H1 (cell line): ENCODE data around the gene BTNL3. TPM values are rescaled to one million over a fixed set of nuclear protein-coding genes. Genes with fewer than 3 reads are reported as not detected.

Experiments used
- CTCF ChIA-PET: fragments of 300-600 bp; sonication (Branson Sonifier 250); formaldehyde crosslinking; loops from one replicate; lab custom pipeline; 2021; ENCODE audit not compliant: partially characterized antibody; lab: Charles Lee
- POLR2A ChIA-PET: fragments of 300-600 bp; sonication (Branson Sonifier 250); formaldehyde crosslinking; loops from one replicate; lab custom pipeline; 2021; ENCODE audit warnings: inconsistent platforms; ENCODE audit not compliant: partially characterized antibody; lab: Charles Lee
- DNase-seq, 2 experiments: peaks; one replicate each; pipeline versions ENCODE4 v3.0.0 to v3.0.0-alpha.2; 2010 to 2022; ENCODE audit warnings: low spot score in 2 of 2, low read depth in 1 of 2, mixed read lengths in 1 of 2
- FAIRE-seq: peaks from 2 replicates; lab custom pipeline; 2011; peaks lifted over from hg19 to GRCh38; lab: Jason Lieb, UNC
- H2AFZ ChIP-seq: 2 replicates; pipeline ENCODE4 v1.8.1; 2012; ENCODE audit warnings: low read length, inconsistent platforms
- H2AK5ac ChIP-seq: 2 replicates; pipeline ENCODE4 v1.6.1; 2013; ENCODE audit warnings: low read depth, low read length
- H2BK120ac ChIP-seq: replicated peaks from 2 replicates; pipeline ENCODE3; 2013; ENCODE audit warnings: low read depth, low read length, inconsistent platforms
- H2BK12ac ChIP-seq: 2 replicates; pipeline ENCODE4 v1.6.1; 2013; ENCODE audit warnings: low read depth, low read length
- H2BK15ac ChIP-seq: 2 replicates; pipeline ENCODE4 v1.6.1; 2013; ENCODE audit warnings: low read length
- H2BK20ac ChIP-seq: 2 replicates; pipeline ENCODE4 v1.6.1; 2013; ENCODE audit warnings: low read length
- H2BK5ac ChIP-seq: 2 replicates; pipeline ENCODE4 v1.6.1; 2013; ENCODE audit warnings: low read depth, low read length
- H3K14ac ChIP-seq: 2 replicates; pipeline ENCODE4 v1.6.1; 2013; ENCODE audit warnings: inconsistent platforms; ENCODE audit not compliant: insufficient read length
- H3K18ac ChIP-seq: 2 replicates; pipeline ENCODE4 v1.6.1; 2013; ENCODE audit warnings: low read length; ENCODE audit errors: extremely low read depth
- H3K23ac ChIP-seq: 2 replicates; pipeline ENCODE4 v1.6.1; 2013; ENCODE audit warnings: inconsistent platforms; ENCODE audit not compliant: insufficient read length
- H3K23me2 ChIP-seq: 2 replicates; pipeline ENCODE4 v1.6.1; 2013; ENCODE audit warnings: low read depth, low read length
- H3K27ac ChIP-seq: 2 replicates; pipeline ENCODE4 v1.6.1; 2011; ENCODE audit warnings: low read depth, low read length, inconsistent platforms
- H3K27me3 ChIP-seq, 4 experiments: replicated peaks in 1 of 4; 1 replicate in 1 of 4; 2 replicates in 3 of 4; pipeline versions ENCODE4 v1.6.1 to v1.8.1; 2011 to 2013; ENCODE audit warnings: low read length in 3 of 4, mild to moderate bottlenecking in 3 of 4, inconsistent platforms in 2 of 4, mixed read lengths in 2 of 4, moderate library complexity in 1 of 4; ENCODE audit not compliant: control insufficient read depth in 3 of 4, insufficient read depth in 3 of 4; ENCODE audit errors: extremely low read depth in 1 of 4
- H3K36me3 ChIP-seq, 4 experiments: 2 replicates each; pipeline versions ENCODE4 v1.6.1 to v1.8.1; 2011 to 2013; ENCODE audit warnings: mild to moderate bottlenecking in 4 of 4, low read length in 3 of 4, moderate library complexity in 2 of 4, control low read depth in 1 of 4, inconsistent platforms in 1 of 4; ENCODE audit not compliant: insufficient read depth in 4 of 4, control insufficient read depth in 2 of 4
- H3K4ac ChIP-seq: replicated peaks from 2 replicates; pipeline ENCODE3; 2013; ENCODE audit warnings: low read length, low read depth, mixed read lengths, inconsistent platforms; ENCODE audit not compliant: insufficient read length
- H3K4me1 ChIP-seq, 4 experiments: replicated peaks in 1 of 4; 1 replicate in 1 of 4; 2 replicates in 3 of 4; pipeline versions ENCODE4 v1.6.1 to v1.8.1; 2011 to 2013; ENCODE audit warnings: low read length in 3 of 4, inconsistent platforms in 2 of 4, mixed read lengths in 1 of 4; ENCODE audit not compliant: insufficient read depth in 4 of 4, control insufficient read depth in 3 of 4
- H3K4me2 ChIP-seq, 2 experiments: 2 replicates each; pipeline versions ENCODE4 v1.6.1 to v1.8.1; 2011 to 2013; ENCODE audit warnings: low read depth in 2 of 2, low read length in 2 of 2, control low read depth in 1 of 2, inconsistent platforms in 1 of 2, mild to moderate bottlenecking in 1 of 2; ENCODE audit not compliant: insufficient read depth in 1 of 2
- H3K4me3 ChIP-seq, 4 experiments: fragments of 200-600, 300-600 bp in 1 of 4; sonication (generic), shearing (Covaris generic), sonication (Bioruptor Twin) in 1 of 4; 2 replicates each; pipeline versions ENCODE4 v1.5.1 to v1.8.1; 2011 to 2016; ENCODE audit warnings: low read length in 4 of 4, low read depth in 3 of 4, control low read depth in 2 of 4, inconsistent platforms in 2 of 4, mild to moderate bottlenecking in 2 of 4, mixed read lengths in 1 of 4, moderate library complexity in 1 of 4; ENCODE audit not compliant: insufficient read depth in 2 of 4; ENCODE audit errors: extremely low read depth in 1 of 4
- H3K56ac ChIP-seq: replicated peaks from 2 replicates; pipeline ENCODE3; 2013; ENCODE audit warnings: low read depth, mild to moderate bottlenecking, mixed read lengths, low read length, inconsistent platforms; ENCODE audit not compliant: insufficient read length
- H3K79me1 ChIP-seq: 2 replicates; pipeline ENCODE4 v1.6.1; 2013; ENCODE audit warnings: low read depth, low read length, control low read depth
- H3K79me2 ChIP-seq, 2 experiments: 2 replicates each; pipeline versions ENCODE4 v1.6.1 to v1.8.1; 2012 to 2013; ENCODE audit warnings: low read length in 2 of 2, mild to moderate bottlenecking in 2 of 2, inconsistent platforms in 1 of 2; ENCODE audit not compliant: insufficient read depth in 2 of 2, control insufficient read depth in 1 of 2
- H3K9ac ChIP-seq, 4 experiments: replicated peaks in 1 of 4; 1 replicate in 1 of 4; 2 replicates in 3 of 4; pipeline versions ENCODE4 v1.6.1 to v1.8.1; 2011 to 2013; ENCODE audit warnings: low read depth in 3 of 4, low read length in 3 of 4, control low read depth in 2 of 4, mild to moderate bottlenecking in 2 of 4, moderate library complexity in 2 of 4, inconsistent platforms in 1 of 4; ENCODE audit errors: extremely low read depth in 1 of 4
- H3K9me3 ChIP-seq, 2 experiments: 2 replicates each; pipeline versions ENCODE4 v1.6.1 to v1.8.1; 2012 to 2013; ENCODE audit warnings: mild to moderate bottlenecking in 2 of 2, moderate library complexity in 2 of 2, control low read depth in 1 of 2, inconsistent platforms in 1 of 2, low read depth in 1 of 2, low read length in 1 of 2, mixed read lengths in 1 of 2; ENCODE audit not compliant: insufficient read depth in 2 of 2
- H4K20me1 ChIP-seq, 2 experiments: replicated peaks in 1 of 2; 2 replicates each; pipeline versions ENCODE3 to v1.8.1; 2011 to 2013; ENCODE audit warnings: inconsistent platforms in 2 of 2, low read length in 2 of 2, mild to moderate bottlenecking in 1 of 2; ENCODE audit not compliant: insufficient read depth in 2 of 2, control insufficient read depth in 1 of 2
- H4K5ac ChIP-seq: 2 replicates; pipeline ENCODE4 v1.6.1; 2013; ENCODE audit warnings: low read length, low read depth, mixed read lengths, inconsistent platforms; ENCODE audit not compliant: insufficient read length
- H4K8ac ChIP-seq: 2 replicates; pipeline ENCODE4 v1.8.0; 2013; ENCODE audit warnings: mild to moderate bottlenecking, moderate library complexity, low read length, inconsistent platforms; ENCODE audit not compliant: insufficient read depth; ENCODE audit errors: extremely low read depth
- H4K91ac ChIP-seq: replicated peaks from 2 replicates; pipeline ENCODE3; 2013; ENCODE audit warnings: low read length, mixed read lengths, inconsistent platforms; ENCODE audit not compliant: insufficient read length
- EZH2 ChIP-seq: fragments of 200-600 bp; sonication (generic); IDR thresholded peaks from 2 replicates; pipeline ENCODE4 v1.7.1; 2012; ENCODE audit warnings: low read depth, mild to moderate bottlenecking, moderate library complexity, low read length, inconsistent platforms; ENCODE audit not compliant: severe bottlenecking
- RFX5 ChIP-seq: IDR thresholded peaks from 2 replicates; pipeline ENCODE4 v1.6.1; 2011; ENCODE audit warnings: low read depth, low read length, improper control_type of control experiment, borderline replicate concordance
- RNF2 ChIP-seq: fragments of 200-900, 300-1000 bp; sonication (generic); IDR thresholded peaks from 2 replicates; pipeline ENCODE4 v1.7.1; 2016; ENCODE audit warnings: borderline replicate concordance, low read depth, mild to moderate bottlenecking, antibody characterized with exemption, low read length; ENCODE audit not compliant: poor library complexity, severe bottlenecking; ENCODE audit errors: missing control alignments
- RXRA ChIP-seq: IDR thresholded peaks from 2 replicates; pipeline ENCODE4 v1.6.1; 2011; ENCODE audit warnings: low read depth, mild to moderate bottlenecking, low read length, moderate library complexity; ENCODE audit not compliant: insufficient read depth
- SP1 ChIP-seq: IDR thresholded peaks from 2 replicates; pipeline ENCODE4 v1.6.1; 2011; ENCODE audit warnings: low read depth, low read length
- SUZ12 ChIP-seq: fragments of 200-600 bp; sonication (generic); IDR thresholded peaks from 2 replicates; pipeline ENCODE4 v1.6.1; 2012; ENCODE audit warnings: mild to moderate bottlenecking, inconsistent platforms, low read length, moderate library complexity, mixed read lengths
- WGBS, 2 experiments: shearing (Covaris generic) in 1 of 2; methylation state at CpG; one replicate each; pipeline versions ENCODE4 v1.1.6 to v1.1.7; 2013 to 2015; ENCODE audit warnings: low lambda C conversion rate in 2 of 2, mixed read lengths in 2 of 2, inconsistent platforms in 1 of 2, low coverage in 1 of 2, missing lambda C conversion rate in 1 of 2; ENCODE audit not compliant: insufficient replicate concordance in 2 of 2, insufficient coverage in 1 of 2, insufficient read length in 1 of 2; ENCODE audit errors: extremely low coverage in 1 of 2, missing lambda C conversion rate in 1 of 2; 5-methylcytosine and 5-hydroxymethylcytosine counted together
- polyA plus RNA-seq, 7 experiments: library from polyadenylated mRNA; depleted of rRNA in 3 of 7; stranded (reverse) in 5 of 7; unstranded in 2 of 7; fragments of >200 nt in 5 of 7; fragments of 200-250 nt in 2 of 7; gene quantifications; 1 replicate in 5 of 7; 2 replicates in 1 of 7; 4 replicates in 1 of 7; pipeline versions ENCODE4 v1.2.1 to v1.2.3, GENCODE V29; 2011 to 2013; ENCODE audit warnings: missing spikeins in 2 of 7, mixed read lengths in 2 of 7
- total RNA-seq: library from RNA; stranded (reverse); fragmentation: NEBNext Ultra II Directional; extraction: Animal tissue kit (Norgen Biotek cat#: 25700); gene quantifications from 2 replicates; pipeline ENCODE4 v1.2.1, GENCODE V29; 2021

BTNL3 gene
- total and polyA plus RNA-seq, 2 of the 8 experiments (the other 6 are each of a cell fraction or from before 2014, with no cell fraction given): not detected

- WGBS, 2 experiments: 31% methylated on average over 7 of the region's 7 CpGs; no CpG with 5 or more reads in 1 of the 2 experiments
- H4K20me1 ChIP-seq: peaks cover 4 to 6% of the 10 kb centered on the region in 2 experiments
- peaks cover 55 to 95% (median 80%) of the 10 kb centered on the region in 4 experiments for H3K27me3 ChIP-seq
- CTCF ChIA-PET: interaction anchor here (1.0 to 2.4 kb wide), 5 partner anchors 12 to 261 kb away, joined by 3 to 13 read pairs (median 6); no protein-coding TSS in a partner anchor
- no peak overlapping the region for H4K8ac ChIP-seq
- FAIRE-seq (no peak), DNase-seq (no peak)
- H3K36me3 ChIP-seq: no peaks in the 10 kb centered on the region; a peak in 1 of 8 replicates
- H3K9me3 ChIP-seq: no peaks in the 10 kb centered on the region; a peak in 1 of 4 replicates
- no peak overlapping the region for H2AFZ ChIP-seq
- peaks cover 3 to 16% (median 9%) of the 10 kb centered on the region in 4 experiments; a peak in 6 of 7 replicates for H3K4me1 ChIP-seq
- no peak overlapping the region for H3K23ac ChIP-seq
- H2BK5ac ChIP-seq: no peak overlapping the region
- POLR2A ChIA-PET: interaction anchor here (1.2 kb wide), 1 partner anchor 13 kb away, joined by 3 read pairs; no protein-coding TSS in a partner anchor
- H4K5ac ChIP-seq: no peak overlapping the region
- H2BK120ac ChIP-seq: no peak overlapping the region
- no peak overlapping the region for H3K9ac ChIP-seq
- peaks cover 12% of the 10 kb centered on the region; the same call in 1 of the 2 replicates for H3K23me2 ChIP-seq
- no peak overlapping the region for H2AK5ac ChIP-seq
- no peak overlapping the region for H3K18ac ChIP-seq
- no peak overlapping the region for H2BK15ac ChIP-seq
- TF ChIP-seq EZH2: peak; percentile 0
- peak; percentile 49 for TF ChIP-seq SUZ12
- TF ChIP-seq RFX5: no peak
- no peak for TF ChIP-seq RXRA
- TF ChIP-seq RNF2: peak; percentile 10
- no peak for TF ChIP-seq SP1
- H3K14ac ChIP-seq: no peak overlapping the region
- H3K56ac ChIP-seq: no peak overlapping the region
- peak overlapping the region; percentile 95 to 100 for H3K4me2 ChIP-seq
- no peaks in the 10 kb centered on the region for H3K79me2 ChIP-seq
- H2BK12ac ChIP-seq: no peak overlapping the region
- H4K91ac ChIP-seq: no peak overlapping the region
- no peak overlapping the region for H3K27ac ChIP-seq
- no peak overlapping the region for H2BK20ac ChIP-seq
- no peak overlapping the region for H3K4ac ChIP-seq
- H3K79me1 ChIP-seq: no peaks in the 10 kb centered on the region
- peak overlapping the region; percentile 57 to 85 (median 68); a peak in 5 of 8 replicates for H3K4me3 ChIP-seq
Observed at GRCh38 chr5:181054138-181054537, 65.5 kb downstream of the BTNL3 start.
